Measurements from ENCODE around the gene SAP25.

- TF ChIP-seq CTCF (IDR thresholded peaks at IDR 0.05) (no peak), POLR2A (IDR thresholded peaks at IDR 0.05) (no peak)
These were observed 5.9 kb downstream of the SAP25 start for GRCh38 chr7:100567751-100568175.

Data from sigmoid colon (tissue), 3 donors.